Right lobe of liver (tissue), 4 donors: ENCODE data around the gene ARL3.

ENCODE experiments used
- CTCF ChIP-seq, 4 donors: fragments of 200-600 bp in 3 of 4; fragments of 450-650 bp in 1 of 4; IDR thresholded peaks; one replicate each; pipeline versions ENCODE4 v1.5.1 to v1.8.0; 2016 to 2022; ENCODE audit warnings: antibody characterized with exemption in 4 of 4, mild to moderate bottlenecking in 2 of 4
- POLR2A ChIP-seq: fragments of 450-650 bp; IDR thresholded peaks from one replicate; pipeline ENCODE4 v1.6.1; 2017; ENCODE audit warnings: antibody characterized with exemption, mild to moderate bottlenecking
- donor health status: DM: no; HTN: no; CAD: no.
- donor health status: DM: no; HTN: no; CAD: no.
- donor health status: DM: no; HTN: yes; CAD: no.

- no peak for TF ChIP-seq CTCF (IDR thresholded peaks at IDR 0.05)
- no peak for TF ChIP-seq POLR2A
Measured at GRCh38 chr10:102758240-102758932, 44.2 kb upstream of the ARL3 start.
